GM19468 (cell line): ENCODE results near the gene TRAT1.
"Not testable (repeated sequence)": the region's sequence is repeated elsewhere in the genome, so short reads cannot be mapped to it uniquely, and the experiment has no call there.

Experiments
- ATAC-seq: cut with Tn5 transposase; IDR thresholded peaks from one replicate; pipeline ENCODE4 v1.9.1; 2021; ENCODE audit warnings: mild to moderate bottlenecking, moderate library complexity, moderate number of reproducible peaks; ENCODE audit not compliant: unreplicated experiment; ENCODE audit errors: extremely low read depth

Gene TRAT1, protein sequence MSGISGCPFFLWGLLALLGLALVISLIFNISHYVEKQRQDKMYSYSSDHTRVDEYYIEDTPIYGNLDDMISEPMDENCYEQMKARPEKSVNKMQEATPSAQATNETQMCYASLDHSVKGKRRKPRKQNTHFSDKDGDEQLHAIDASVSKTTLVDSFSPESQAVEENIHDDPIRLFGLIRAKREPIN

DNA sequence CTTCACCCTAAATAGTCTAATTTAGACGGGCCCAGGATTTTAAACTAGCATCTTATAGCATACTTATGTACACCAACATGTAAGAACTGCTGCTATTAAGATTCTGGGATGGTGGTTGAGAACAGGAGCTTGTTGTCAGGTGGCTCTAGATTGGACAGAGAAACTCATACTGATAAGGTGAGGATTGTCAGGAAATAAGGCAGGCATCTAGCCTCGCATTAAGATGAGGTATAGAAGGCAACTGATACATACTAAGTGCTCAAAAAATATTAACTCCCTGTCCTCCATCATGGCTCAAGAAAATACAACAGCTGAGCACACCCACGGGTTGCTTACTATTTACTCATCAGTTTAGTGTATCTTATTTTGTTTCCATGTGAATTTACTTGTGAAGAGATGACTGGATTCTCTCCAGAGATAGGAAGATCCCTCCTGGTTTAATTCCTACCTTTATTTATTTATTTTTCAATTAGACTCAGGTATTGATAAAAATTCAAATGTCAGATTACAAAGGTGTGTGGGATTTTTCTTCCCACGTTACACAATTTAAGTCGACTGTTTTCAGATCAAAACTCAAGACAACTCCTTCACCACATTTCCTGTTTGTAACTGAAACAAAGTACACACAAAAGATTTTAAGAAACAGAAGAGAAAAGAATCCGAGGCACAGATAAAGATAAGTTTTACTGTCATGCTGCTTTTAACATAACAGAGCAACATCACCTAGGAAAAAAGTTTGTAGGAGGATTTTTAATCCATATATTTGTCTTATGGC, at the start of gene TRAT1:
Gene TRAT1, plus strand, starts transcription at position 664 of the 775 bp plus-strand sequence. CDS start 142 bp downstream, outside the sequence.
- ATAC-seq = no peak

DNA sequence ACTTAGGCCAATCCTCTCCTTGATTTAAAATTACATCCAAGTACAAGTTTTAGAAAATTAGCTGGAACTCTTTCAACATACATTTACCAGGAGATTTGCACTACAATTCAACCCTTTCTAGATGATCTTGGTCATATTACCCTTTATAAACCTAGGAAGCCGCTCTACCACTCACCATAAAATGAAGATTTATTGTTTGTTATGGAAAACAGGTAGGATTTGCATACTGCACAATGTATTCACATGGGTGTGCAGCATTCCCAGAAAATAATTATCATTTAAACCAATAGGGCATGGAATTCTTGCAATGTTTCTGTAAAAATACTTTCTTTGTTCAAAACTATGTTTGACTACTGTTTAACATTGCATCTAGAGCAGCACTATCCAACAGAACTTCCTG, 46.9 kb upstream of the TRAT1 start:
- no peak for ATAC-seq

DNA sequence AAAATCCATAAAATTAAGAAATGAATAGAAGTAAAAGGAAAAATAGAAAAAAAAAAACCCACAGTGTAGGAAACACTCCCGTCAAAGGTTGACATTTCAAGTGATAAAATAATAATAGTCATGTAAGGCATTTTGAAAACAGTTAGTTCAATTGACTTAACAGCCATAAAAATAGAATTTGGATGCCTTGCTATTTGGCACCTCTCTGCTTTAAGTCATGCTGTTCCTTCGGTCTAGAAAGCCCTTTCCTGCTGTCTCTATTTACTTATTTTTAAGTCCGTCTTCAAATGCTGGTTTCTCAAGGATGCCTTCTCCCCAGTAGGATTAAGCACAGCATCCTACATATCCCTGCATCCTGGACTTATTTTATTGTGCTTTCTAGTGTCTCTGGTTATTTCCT, 43.1 kb upstream of the TRAT1 start:
- ATAC-seq = no peak

DNA sequence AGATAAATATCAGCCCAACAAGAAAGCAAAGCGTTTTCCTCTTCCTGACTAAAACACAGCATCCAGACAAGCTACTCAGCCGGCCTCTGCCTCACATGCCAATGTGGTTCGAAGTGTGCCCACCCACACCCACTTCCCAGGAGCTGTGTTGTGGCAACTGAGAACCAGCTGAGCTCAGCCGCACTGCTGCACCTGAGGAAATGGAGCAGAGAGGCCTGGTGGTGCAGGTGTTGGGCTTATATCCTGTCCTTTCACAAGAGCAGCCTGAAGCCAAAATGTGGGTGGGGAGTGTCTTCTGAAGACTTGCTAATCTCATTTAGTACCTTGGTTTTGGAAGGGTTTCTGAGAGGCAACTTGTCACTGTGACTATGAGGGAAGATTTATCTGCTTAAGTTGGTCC, 42.4 kb upstream of the TRAT1 start:
- ATAC-seq = no peak

DNA sequence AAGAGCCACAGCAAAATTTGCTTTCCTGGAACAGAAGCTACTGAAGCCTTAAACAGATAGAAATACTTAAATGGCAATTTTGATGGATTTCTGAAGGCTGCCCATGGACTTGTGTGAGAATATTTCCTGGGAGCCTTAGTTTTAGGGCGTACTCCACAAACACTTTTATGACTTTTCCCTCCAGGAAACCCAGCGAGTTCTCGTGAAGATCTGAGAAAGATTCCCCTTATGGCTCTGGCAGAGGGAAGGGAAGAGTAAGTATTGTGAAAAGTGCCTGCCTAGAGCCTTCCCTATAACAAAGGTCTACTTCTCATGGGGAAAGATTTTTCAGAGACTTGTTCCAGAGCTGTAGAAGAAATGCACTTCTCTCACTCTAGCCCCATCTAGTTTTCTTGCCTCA, 31.1 kb upstream of the TRAT1 start:
- no peak for ATAC-seq

DNA sequence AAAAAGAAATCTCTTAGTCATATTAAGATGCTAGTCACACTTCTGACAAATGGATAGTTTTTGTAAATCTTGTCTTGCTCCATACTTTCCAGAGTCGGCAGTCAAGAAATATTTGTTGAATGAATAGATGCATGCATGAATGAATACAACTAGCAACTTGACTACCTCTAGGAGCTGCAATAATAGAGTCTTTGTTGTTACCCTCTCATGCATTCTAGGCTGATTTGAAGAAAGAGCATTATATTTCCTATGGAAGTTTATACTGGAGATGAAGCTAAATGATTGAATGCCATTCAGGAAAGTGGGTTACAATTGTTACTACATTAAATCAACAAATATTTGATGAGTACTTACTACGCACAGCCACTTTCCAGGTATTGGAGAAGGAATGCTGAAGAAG, 18.1 kb upstream of the TRAT1 start:
- no peak for ATAC-seq

DNA sequence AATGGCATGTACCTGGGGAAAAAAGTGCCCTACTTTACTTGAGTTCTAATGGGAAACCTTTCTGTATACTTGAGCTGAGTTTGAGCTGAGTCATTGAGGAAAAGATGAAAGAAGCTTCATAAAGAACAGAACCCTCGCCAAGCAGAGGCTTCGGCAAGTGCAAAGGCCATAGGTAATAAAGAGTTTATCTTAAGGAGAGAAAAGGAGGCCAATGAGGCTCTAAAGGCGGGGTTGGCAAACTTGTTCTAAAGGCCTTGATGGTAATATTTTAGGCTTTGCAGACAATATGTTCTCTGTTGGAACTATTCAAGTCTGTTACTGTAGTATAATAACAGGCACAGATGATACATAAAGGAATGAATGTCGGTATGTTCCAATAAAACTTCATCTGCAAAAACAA, 17.6 kb upstream of the TRAT1 start:
- no peak for ATAC-seq

DNA sequence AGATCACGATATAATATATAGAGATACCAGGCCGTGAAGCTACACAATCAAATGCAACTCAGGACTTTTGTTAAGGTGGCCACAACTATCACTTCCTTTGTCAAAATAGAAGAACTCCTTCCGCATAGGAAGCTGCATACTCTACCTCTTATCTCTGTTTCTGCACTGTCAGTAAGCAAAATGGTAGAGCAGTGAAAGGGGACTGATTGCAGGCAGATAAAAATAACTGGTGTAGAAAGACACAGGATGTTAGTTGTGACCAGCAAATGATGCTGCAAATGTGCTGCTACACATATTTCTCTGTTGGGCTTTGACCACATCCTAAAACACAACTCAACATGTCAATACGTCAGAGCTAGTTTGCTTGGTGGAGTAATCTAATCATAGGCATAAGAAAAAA, 16.3 kb upstream of the TRAT1 start:
- ATAC-seq = no peak

DNA sequence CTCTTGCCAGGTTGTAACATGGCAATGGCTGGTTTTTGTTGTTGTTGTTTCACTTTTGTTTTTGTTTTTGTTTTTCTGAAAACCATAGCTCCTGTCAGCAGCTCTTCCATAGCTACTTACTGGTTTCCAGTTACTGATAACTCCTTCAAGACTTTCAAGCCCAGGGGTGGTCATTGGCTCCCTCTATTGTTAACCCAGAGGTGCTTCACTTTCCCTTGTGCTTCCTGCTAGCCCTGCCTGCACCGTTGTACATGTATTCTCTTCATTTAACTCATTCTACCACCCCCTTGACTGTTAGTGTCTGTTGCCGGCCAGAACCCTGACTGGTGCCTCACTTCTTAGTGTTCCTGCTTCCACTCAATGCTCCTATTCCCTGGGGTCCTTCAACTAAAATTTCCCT, 4.2 kb upstream of the TRAT1 start:
- no peak for ATAC-seq

DNA sequence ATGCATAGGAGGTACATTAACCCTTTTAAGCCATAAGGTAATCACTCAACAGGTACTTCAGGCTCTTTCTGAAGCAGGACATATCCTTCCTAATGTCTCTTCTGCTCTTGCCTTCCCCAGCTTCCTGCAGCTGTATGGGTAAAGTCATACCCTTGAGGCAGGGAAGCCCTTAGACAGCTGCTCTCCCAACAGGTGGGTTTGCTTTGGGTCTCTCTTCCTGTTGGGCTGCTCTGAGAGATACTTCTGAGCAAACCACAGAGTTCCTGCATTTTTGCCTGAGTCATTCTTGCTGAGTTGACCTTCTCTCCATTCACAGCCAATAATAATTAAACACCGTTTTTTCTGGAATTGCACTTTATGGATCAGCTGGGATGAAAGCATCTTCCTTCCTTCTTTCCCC, 2.0 kb upstream of the TRAT1 start:
- no peak for ATAC-seq

DNA sequence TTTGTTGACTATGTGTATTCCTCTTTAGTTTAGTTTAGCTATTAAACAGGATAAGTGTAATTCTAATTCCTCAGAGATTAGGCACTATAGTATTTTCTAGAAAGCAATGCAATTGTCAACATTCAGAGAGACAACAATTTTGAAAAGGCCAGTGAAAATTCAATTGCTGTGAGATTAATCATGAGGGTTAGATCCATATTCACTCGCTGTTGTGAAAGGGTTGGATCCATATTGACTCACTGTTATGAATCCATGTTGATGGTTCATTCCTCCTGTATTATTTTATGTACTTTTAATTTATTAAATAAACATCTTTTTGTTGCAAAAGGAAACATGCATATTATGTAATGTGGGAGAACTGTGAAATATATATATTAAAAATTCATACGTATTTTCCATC, 641 bp downstream of the TRAT1 start:
- no peak for ATAC-seq

DNA sequence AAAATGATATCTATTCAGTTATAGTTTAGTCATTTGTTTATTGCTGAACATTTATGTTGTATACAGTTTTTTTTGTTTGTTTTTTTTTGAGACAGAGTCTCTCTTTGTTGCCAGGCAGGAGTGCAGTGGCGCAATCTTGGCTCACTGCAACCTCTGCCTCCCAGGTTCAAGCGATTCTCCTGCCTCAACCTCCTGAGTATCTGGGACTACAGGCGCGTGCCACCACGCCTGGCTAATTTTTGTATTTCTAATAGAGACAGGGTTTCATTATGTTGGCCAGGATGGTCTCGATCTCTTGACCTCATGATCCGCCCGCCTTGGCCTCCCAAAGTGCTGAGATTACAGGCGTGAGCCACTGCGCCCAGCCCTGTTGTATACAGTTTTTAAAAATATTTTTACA, 1.2 kb downstream of the TRAT1 start:
- ATAC-seq = not testable (repeated sequence)

DNA sequence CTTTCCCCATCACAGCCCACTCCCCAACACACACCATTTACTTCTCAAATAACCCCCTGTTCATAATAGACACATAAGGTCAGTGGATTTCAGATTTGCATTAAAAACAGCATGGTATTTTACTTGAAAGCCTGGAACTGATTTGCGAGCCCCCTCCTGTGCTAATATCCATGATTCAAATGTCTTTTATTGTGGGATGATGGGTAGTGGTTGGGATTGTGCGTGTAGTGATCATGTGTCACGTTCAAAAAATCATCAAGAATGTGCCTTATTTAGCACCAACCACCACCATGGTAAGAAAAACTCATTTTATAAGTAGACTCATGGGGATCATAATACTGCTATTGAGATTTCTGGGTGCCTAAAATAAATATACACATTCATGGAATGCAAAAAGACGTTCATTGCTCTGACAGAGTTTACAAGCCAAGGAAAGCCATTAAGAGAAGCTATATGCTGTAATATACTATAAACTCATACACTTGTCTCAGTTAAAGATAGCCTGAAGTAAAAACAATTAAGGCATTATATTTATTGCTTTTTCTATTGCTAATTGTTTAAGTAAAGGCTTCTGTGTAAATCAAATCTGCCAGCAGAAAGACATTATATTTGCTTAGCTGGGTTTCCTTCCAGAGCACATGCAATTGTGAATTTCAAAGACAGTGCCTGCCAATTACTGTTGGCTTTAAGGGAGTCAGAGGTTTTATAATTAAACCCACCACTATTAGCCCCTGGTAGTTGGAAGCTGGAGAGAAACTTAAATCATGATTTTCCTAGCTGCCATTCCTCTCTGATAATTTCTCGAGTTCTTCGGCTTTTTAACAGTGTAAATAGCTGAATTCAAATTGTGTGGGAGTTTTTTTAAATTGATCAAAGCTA, 4.0 kb downstream of the TRAT1 start:
- no peak for ATAC-seq

DNA sequence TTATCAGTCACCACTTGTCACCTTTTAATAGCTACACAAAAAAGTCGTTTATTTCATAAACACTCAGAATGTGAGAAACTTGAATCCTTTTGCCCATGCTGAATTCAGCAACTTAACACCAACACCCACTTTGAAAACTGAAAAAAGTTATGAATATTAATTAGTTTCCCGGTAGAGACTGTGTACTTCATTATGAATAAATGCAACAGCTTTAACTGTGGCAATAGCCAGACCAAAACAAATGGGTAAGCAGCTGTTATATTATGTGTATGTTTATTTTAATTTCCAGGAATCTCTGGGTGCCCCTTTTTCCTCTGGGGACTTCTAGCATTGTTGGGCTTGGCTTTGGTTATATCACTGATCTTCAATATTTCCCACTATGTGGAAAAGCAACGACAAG, 7.8 kb downstream of the TRAT1 start:
- ATAC-seq = no peak

DNA sequence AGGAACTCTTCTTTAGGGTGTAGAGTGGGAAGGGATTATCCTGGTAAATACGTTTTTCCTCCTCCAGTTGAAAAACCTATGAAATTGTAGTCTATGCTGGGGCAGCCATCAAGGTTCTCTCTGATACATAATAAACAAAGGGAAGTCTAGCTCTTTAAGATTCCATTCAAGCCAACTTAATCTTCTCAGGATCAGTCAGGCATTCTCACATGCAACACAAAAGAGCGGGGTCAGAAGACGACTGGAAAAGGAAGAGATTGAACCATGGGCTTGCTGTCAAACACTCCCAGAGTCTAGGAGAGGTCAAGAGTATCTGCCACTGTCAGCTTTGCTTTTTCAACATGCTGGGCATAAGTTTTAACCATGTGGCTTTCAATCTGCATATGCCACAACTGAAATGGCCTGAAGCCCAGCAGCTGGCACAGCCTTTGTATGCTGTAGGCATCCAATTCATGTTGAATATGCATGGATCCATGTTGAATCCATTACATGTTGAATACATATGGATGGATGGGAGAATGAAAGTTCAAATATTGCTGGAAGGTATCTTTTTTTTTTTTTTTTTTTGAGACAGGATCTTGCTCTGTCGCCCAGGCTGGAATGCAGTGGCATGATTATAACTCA, 8.5 kb downstream of the TRAT1 start:
- ATAC-seq = no peak

DNA sequence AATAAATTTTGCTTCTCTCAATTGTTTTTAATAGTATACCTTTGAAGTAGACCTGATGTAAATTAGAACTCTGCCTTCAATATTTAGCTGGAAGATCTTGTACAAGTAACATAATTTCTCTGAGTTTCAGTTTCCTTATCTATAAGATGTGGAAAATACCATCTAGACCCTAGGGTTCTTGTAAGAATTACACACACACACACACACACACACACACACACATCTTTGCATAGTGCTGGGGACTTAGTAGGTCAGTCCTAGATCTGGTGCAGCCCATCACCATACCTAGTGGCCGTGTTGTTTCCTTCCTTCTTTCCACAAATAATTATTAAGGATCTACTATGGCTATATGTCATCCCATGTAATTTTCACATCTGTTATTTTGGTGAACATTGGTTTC, 11.0 kb downstream of the TRAT1 start:
- ATAC-seq = no peak

DNA sequence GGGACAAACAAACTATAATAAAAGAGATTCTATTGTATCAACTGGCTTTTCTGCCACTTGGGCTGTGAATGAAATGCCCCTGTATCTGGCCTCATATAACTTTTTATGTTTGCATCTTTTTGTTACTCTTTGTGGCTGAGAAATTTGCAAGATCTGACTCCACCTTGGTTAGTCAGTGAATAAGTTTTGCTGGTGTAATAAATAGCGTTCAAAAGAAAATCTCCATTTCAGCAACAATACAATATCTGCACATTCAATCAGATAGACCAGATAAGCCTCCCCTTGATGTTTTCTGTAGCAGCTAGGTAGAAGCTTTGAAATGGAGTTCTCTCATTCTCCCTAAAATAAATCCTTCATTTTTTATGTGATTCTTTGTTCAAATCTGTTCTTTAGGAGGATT, 12.0 kb downstream of the TRAT1 start:
- ATAC-seq = no peak

DNA sequence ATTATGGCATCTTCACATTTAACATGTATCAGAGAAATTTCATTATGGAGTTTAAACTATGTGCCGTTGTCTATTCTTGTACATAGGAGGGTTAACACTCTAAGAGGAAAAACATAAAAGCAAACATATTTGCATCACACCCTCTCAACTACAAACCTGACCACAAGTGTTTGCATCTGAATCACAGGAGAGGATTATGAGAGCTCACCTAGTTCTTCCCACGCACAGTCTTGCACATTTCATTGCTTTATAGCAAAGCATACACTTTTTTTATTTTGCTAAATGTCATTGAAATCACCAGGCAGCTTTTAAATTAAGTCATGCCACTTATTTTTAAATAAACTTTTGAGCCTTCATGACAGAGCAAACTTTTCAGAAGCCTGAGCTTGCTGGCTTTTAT, 12.5 kb downstream of the TRAT1 start:
- no peak for ATAC-seq

DNA sequence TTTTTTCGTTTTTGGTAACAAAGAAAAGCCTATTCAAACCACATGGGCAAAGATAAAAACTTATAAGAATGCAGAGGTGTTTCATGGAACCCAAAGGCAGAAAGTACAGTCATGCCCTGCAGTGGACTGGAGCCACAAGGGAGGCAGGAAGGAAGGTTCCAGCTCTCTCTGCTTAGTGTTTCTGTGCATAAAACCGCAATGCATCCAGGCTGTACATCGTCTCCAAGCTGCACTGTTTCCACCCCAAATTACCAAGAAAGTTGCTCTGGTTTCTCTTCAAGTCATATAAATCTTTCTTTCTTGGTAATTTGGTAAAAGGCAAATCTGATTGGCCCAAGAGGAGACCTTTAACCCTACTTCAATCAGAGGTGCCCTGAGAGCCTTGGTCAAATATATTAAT, 15.8 kb downstream of the TRAT1 start:
- ATAC-seq = no peak

DNA sequence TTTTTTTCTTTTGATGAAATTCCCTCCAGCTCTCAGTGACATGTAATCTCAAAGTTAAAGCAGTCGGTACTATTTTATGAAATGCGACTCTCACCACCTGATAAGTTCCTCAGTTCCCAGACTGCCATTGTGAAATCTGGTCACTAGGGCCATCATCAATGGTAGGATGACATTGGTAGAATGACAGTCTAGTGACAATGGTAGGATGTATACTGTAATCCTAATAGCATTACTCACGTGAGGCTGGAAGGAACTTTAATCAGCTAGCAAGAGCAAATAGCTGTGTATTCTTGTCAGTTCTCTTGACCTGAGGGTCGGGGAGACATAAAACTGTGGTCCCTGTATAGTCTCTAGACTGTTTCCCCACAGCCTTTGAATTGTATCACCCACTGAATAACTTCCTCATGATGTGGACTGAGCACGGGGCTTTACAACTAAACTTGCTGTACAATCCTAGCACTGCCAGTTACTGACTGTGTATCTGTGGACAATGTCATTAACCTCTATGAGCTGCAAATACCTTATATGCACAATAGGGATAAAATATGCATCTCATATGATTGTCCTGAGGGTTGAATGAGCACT, 23.2 kb downstream of the TRAT1 start:
- ATAC-seq = no peak
